Measurements from ENCODE around the gene CFAP92. TPM values are rescaled to one million over a fixed set of nuclear protein-coding genes. Genes with fewer than 3 reads are reported as not detected.

The CFAP92 gene
- total and polyA plus RNA-seq, 2 donors = 2.0 to 10.0 TPM

GRCh38 chr3:128942161-128942952 lies 51.5 kb downstream of the CFAP92 start:
- DNase-seq (ENCODE audit: low read depth in 6 of 9, low spot score in 9 of 9) = no peak
- Histone ChIP-seq H3K4me3 (ENCODE audit: low read length in 2 of 2) (no peak overlapping the region), H3K36me3 (ENCODE audit: control insufficient read depth in 2 of 2, insufficient read depth in 2 of 2, low read length in 1 of 2) (peaks cover 0 to 11% of the 10 kb centered on the region in 2 donors), H3K9me3 (ENCODE audit: control insufficient read depth in 2 of 2, insufficient read depth in 1 of 2, low read length in 1 of 2) (no peaks in the 10 kb centered on the region), H3K27me3 (ENCODE audit: control insufficient read depth in 2 of 2, insufficient read depth in 1 of 2, low read length in 1 of 2) (no peaks in the 10 kb centered on the region), H3K4me1 (ENCODE audit: control insufficient read depth in 2 of 2, insufficient read depth in 2 of 2, low read length in 2 of 2) (no peaks in the 10 kb centered on the region), H3K27ac (ENCODE audit: low read depth in 1 of 2, low read length in 1 of 2) (no peak overlapping the region)
- 96% methylated on average over 15 of the region's 15 CpGs for WGBS

GRCh38 chr3:128940252-128940651 lies 53.6 kb downstream of the CFAP92 start:
- H3K27me3 ChIP-seq (ENCODE audit: control insufficient read depth in 2 of 2, insufficient read depth in 1 of 2, low read length in 1 of 2) = no peaks in the 10 kb centered on the region
- H3K27ac ChIP-seq (ENCODE audit: low read depth in 1 of 2, low read length in 1 of 2) = no peak overlapping the region
- no peaks in the 10 kb centered on the region for H3K9me3 ChIP-seq (ENCODE audit: control insufficient read depth in 2 of 2, insufficient read depth in 1 of 2, low read length in 1 of 2)
- peaks cover under 1 to 6% of the 10 kb centered on the region in 2 donors for H3K36me3 ChIP-seq (ENCODE audit: control insufficient read depth in 2 of 2, insufficient read depth in 2 of 2, low read length in 1 of 2)
- WGBS = 100% methylated on average over 1 of the region's 1 CpG
- no peak overlapping the region for H3K4me3 ChIP-seq (ENCODE audit: low read length in 2 of 2)
- H3K4me1 ChIP-seq (ENCODE audit: control insufficient read depth in 2 of 2, insufficient read depth in 2 of 2, low read length in 2 of 2) = no peaks in the 10 kb centered on the region
- DNase-seq (ENCODE audit: low read depth in 6 of 9, low spot score in 9 of 9) = no peak

GRCh38 chr3:128936341-128936740 lies 57.5 kb downstream of the CFAP92 start:
- no peak for DNase-seq (ENCODE audit: low read depth in 6 of 9, low spot score in 9 of 9)
- no peak overlapping the region for H3K27ac ChIP-seq (ENCODE audit: low read depth in 1 of 2, low read length in 1 of 2)
- WGBS = 96% methylated on average over 4 of the region's 4 CpGs
- H3K27me3 ChIP-seq (ENCODE audit: control insufficient read depth in 2 of 2, insufficient read depth in 1 of 2, low read length in 1 of 2) = no peaks in the 10 kb centered on the region
- H3K4me1 ChIP-seq (ENCODE audit: control insufficient read depth in 2 of 2, insufficient read depth in 2 of 2, low read length in 2 of 2) = no peaks in the 10 kb centered on the region
- no peaks in the 10 kb centered on the region for H3K9me3 ChIP-seq (ENCODE audit: control insufficient read depth in 2 of 2, insufficient read depth in 1 of 2, low read length in 1 of 2)
- peaks cover 6 to 8% of the 10 kb centered on the region in 2 donors for H3K36me3 ChIP-seq (ENCODE audit: control insufficient read depth in 2 of 2, insufficient read depth in 2 of 2, low read length in 1 of 2)
- H3K4me3 ChIP-seq (ENCODE audit: low read length in 2 of 2) = no peak overlapping the region

GRCh38 chr3:128935922-128936321 lies 58.0 kb downstream of the CFAP92 start:
- peaks cover 6 to 8% of the 10 kb centered on the region in 2 donors for H3K36me3 ChIP-seq (ENCODE audit: control insufficient read depth in 2 of 2, insufficient read depth in 2 of 2, low read length in 1 of 2)
- no peaks in the 10 kb centered on the region for H3K9me3 ChIP-seq (ENCODE audit: control insufficient read depth in 2 of 2, insufficient read depth in 1 of 2, low read length in 1 of 2)
- no peaks in the 10 kb centered on the region for H3K4me1 ChIP-seq (ENCODE audit: control insufficient read depth in 2 of 2, insufficient read depth in 2 of 2, low read length in 2 of 2)
- WGBS = 85% methylated on average over 2 of the region's 2 CpGs
- H3K4me3 ChIP-seq (ENCODE audit: low read length in 2 of 2) = no peak overlapping the region
- no peaks in the 10 kb centered on the region for H3K27me3 ChIP-seq (ENCODE audit: control insufficient read depth in 2 of 2, insufficient read depth in 1 of 2, low read length in 1 of 2)
- no peak for DNase-seq (ENCODE audit: low read depth in 6 of 9, low spot score in 9 of 9)
- H3K27ac ChIP-seq (ENCODE audit: low read depth in 1 of 2, low read length in 1 of 2) = no peak overlapping the region

- 100% methylated on average over 2 of the region's 2 CpGs for WGBS
- H3K36me3 ChIP-seq (ENCODE audit: control insufficient read depth in 2 of 2, insufficient read depth in 2 of 2, low read length in 1 of 2) = peaks cover 6 to 8% of the 10 kb centered on the region in 2 donors
- H3K27me3 ChIP-seq (ENCODE audit: control insufficient read depth in 2 of 2, insufficient read depth in 1 of 2, low read length in 1 of 2) = no peaks in the 10 kb centered on the region
- H3K27ac ChIP-seq (ENCODE audit: low read depth in 1 of 2, low read length in 1 of 2) = no peak overlapping the region
- no peak for DNase-seq (ENCODE audit: low read depth in 6 of 9, low spot score in 9 of 9)
- H3K4me1 ChIP-seq (ENCODE audit: control insufficient read depth in 2 of 2, insufficient read depth in 2 of 2, low read length in 2 of 2) = no peaks in the 10 kb centered on the region
- H3K9me3 ChIP-seq (ENCODE audit: control insufficient read depth in 2 of 2, insufficient read depth in 1 of 2, low read length in 1 of 2) = no peaks in the 10 kb centered on the region
- no peak overlapping the region for H3K4me3 ChIP-seq (ENCODE audit: low read length in 2 of 2)
These were observed 60.0 kb downstream of the CFAP92 start for GRCh38 chr3:128933922-128934253.

- Histone ChIP-seq H3K4me1 (ENCODE audit: control insufficient read depth in 2 of 2, insufficient read depth in 2 of 2, low read length in 2 of 2) (no peaks in the 10 kb centered on the region), H3K27me3 (ENCODE audit: control insufficient read depth in 2 of 2, insufficient read depth in 1 of 2, low read length in 1 of 2) (no peaks in the 10 kb centered on the region), H3K36me3 (ENCODE audit: control insufficient read depth in 2 of 2, insufficient read depth in 2 of 2, low read length in 1 of 2) (peaks cover 6 to 8% of the 10 kb centered on the region in 2 donors), H3K27ac (ENCODE audit: low read depth in 1 of 2, low read length in 1 of 2) (no peak overlapping the region), H3K9me3 (ENCODE audit: control insufficient read depth in 2 of 2, insufficient read depth in 1 of 2, low read length in 1 of 2) (no peaks in the 10 kb centered on the region), H3K4me3 (ENCODE audit: low read length in 2 of 2) (no peak overlapping the region)
- DNase-seq (ENCODE audit: low read depth in 6 of 9, low spot score in 9 of 9) = no peak
- 88% methylated on average over 9 of the region's 9 CpGs for WGBS
These were observed 60.5 kb downstream of the CFAP92 start for GRCh38 chr3:128933213-128933921.

GRCh38 chr3:128932516-128933212 lies 61.2 kb downstream of the CFAP92 start:
- no peaks in the 10 kb centered on the region for H3K27me3 ChIP-seq (ENCODE audit: control insufficient read depth in 2 of 2, insufficient read depth in 1 of 2, low read length in 1 of 2)
- H3K36me3 ChIP-seq (ENCODE audit: control insufficient read depth in 2 of 2, insufficient read depth in 2 of 2, low read length in 1 of 2) = peaks cover 6 to 8% of the 10 kb centered on the region in 2 donors
- no peaks in the 10 kb centered on the region for H3K4me1 ChIP-seq (ENCODE audit: control insufficient read depth in 2 of 2, insufficient read depth in 2 of 2, low read length in 2 of 2)
- H3K9me3 ChIP-seq (ENCODE audit: control insufficient read depth in 2 of 2, insufficient read depth in 1 of 2, low read length in 1 of 2) = no peaks in the 10 kb centered on the region
- WGBS = 98% methylated on average over 12 of the region's 12 CpGs
- no peak overlapping the region for H3K27ac ChIP-seq (ENCODE audit: low read depth in 1 of 2, low read length in 1 of 2)
- DNase-seq (ENCODE audit: low read depth in 6 of 9, low spot score in 9 of 9) = no peak
- H3K4me3 ChIP-seq (ENCODE audit: low read length in 2 of 2) = no peak overlapping the region

- no peaks in the 10 kb centered on the region for H3K27me3 ChIP-seq (ENCODE audit: control insufficient read depth in 2 of 2, insufficient read depth in 1 of 2, low read length in 1 of 2)
- no peak overlapping the region for H3K4me3 ChIP-seq (ENCODE audit: low read length in 2 of 2)
- peaks cover 0 to 13% of the 10 kb centered on the region in 2 donors for H3K9me3 ChIP-seq (ENCODE audit: control insufficient read depth in 2 of 2, insufficient read depth in 1 of 2, low read length in 1 of 2)
- H3K36me3 ChIP-seq (ENCODE audit: control insufficient read depth in 2 of 2, insufficient read depth in 2 of 2, low read length in 1 of 2) = peaks cover 6 to 8% of the 10 kb centered on the region in 2 donors
- DNase-seq (ENCODE audit: low read depth in 6 of 9, low spot score in 9 of 9) = no peak
- 97% methylated on average over 10 of the region's 10 CpGs for WGBS
- H3K4me1 ChIP-seq (ENCODE audit: control insufficient read depth in 2 of 2, insufficient read depth in 2 of 2, low read length in 2 of 2) = no peaks in the 10 kb centered on the region
- H3K27ac ChIP-seq (ENCODE audit: low read depth in 1 of 2, low read length in 1 of 2) = no peak overlapping the region
These were observed 62.8 kb downstream of the CFAP92 start for GRCh38 chr3:128931046-128931445.

GRCh38 chr3:128929364-128929763 lies 64.5 kb downstream of the CFAP92 start:
- DNase-seq (ENCODE audit: low read depth in 6 of 9, low spot score in 9 of 9) = no peak
- 98% methylated on average over 3 of the region's 3 CpGs for WGBS

More at GRCh38 chr3:128929364-128929763, 64.5 kb downstream of the CFAP92 start:
- H3K4me3 ChIP-seq (ENCODE audit: low read length in 2 of 2) = no peak overlapping the region
- H3K36me3 ChIP-seq (ENCODE audit: control insufficient read depth in 2 of 2, insufficient read depth in 2 of 2, low read length in 1 of 2) = peaks cover 3 to 8% of the 10 kb centered on the region in 2 donors
- H3K9me3 ChIP-seq (ENCODE audit: control insufficient read depth in 2 of 2, insufficient read depth in 1 of 2, low read length in 1 of 2) = peaks cover 4 to 24% of the 10 kb centered on the region in 2 donors
- no peak overlapping the region for H3K27ac ChIP-seq (ENCODE audit: low read depth in 1 of 2, low read length in 1 of 2)
- H3K4me1 ChIP-seq (ENCODE audit: control insufficient read depth in 2 of 2, insufficient read depth in 2 of 2, low read length in 2 of 2) = no peaks in the 10 kb centered on the region
- no peaks in the 10 kb centered on the region for H3K27me3 ChIP-seq (ENCODE audit: control insufficient read depth in 2 of 2, insufficient read depth in 1 of 2, low read length in 1 of 2)

All from thymus (tissue), 11 donors.